Tibial artery (tissue), 4 donors: ENCODE results near the gene ZFAND3.

ENCODE experiments used
- DNase-seq, 2 donors: peaks; one replicate each; pipeline ENCODE4 v3.0.0-alpha.2; 2019
- H3K27ac ChIP-seq, 2 donors: fragments of 200-600 bp; sonication (generic) in 1 of 2; 1 replicate in 1 of 2; 2 replicates in 1 of 2; pipeline ENCODE4 v1.5.1; 2018 to 2019; ENCODE audit warnings: mild to moderate bottlenecking in 1 of 2
- H3K27me3 ChIP-seq, 2 donors: fragments of 200-600 bp; sonication (generic) in 1 of 2; one replicate each; pipeline versions ENCODE4 v1.5.1 to v1.6.0; 2016 to 2019
- H3K36me3 ChIP-seq, 3 donors: fragments of 200-600 bp; sonication (generic) in 2 of 3; one replicate each; pipeline ENCODE4 v1.5.1; 2016 to 2019; ENCODE audit warnings: mild to moderate bottlenecking in 2 of 3
- H3K4me1 ChIP-seq, 4 donors: fragments of 200-600 bp; sonication (generic) in 2 of 4; 1 replicate in 3 of 4; 2 replicates in 1 of 4; pipeline ENCODE4 v1.5.1; 2016 to 2019
- H3K4me3 ChIP-seq, 2 donors: fragments of 200-600 bp; sonication (generic) in 1 of 2; 1 replicate in 1 of 2; 2 replicates in 1 of 2; pipeline ENCODE4 v1.5.1; 2018 to 2019; ENCODE audit warnings: mild to moderate bottlenecking in 2 of 2
- H3K9me3 ChIP-seq, 3 donors: fragments of 200-600 bp; sonication (generic) in 1 of 3; one replicate each; pipeline ENCODE4 v1.5.1; 2016 to 2019
- intact Hi-C: fragments of 100-400 bp; cut with DNase I; formaldehyde crosslinking; loops from one replicate; pipeline ENCODE4 v1.15.0; 2023; ENCODE audit warnings: low total_unique reads
- TF ChIP-seq, protein P1 (sequence below), 2 experiments: fragments of 200-600 bp in 1 of 2; fragments of 450-650 bp in 1 of 2; IDR thresholded peaks; one replicate each; pipeline ENCODE4 v1.5.1; 2017 to 2019; ENCODE audit warnings: antibody characterized with exemption in 2 of 2, mild to moderate bottlenecking in 1 of 2, moderate library complexity in 1 of 2

The ZFAND3 gene

DNA sequence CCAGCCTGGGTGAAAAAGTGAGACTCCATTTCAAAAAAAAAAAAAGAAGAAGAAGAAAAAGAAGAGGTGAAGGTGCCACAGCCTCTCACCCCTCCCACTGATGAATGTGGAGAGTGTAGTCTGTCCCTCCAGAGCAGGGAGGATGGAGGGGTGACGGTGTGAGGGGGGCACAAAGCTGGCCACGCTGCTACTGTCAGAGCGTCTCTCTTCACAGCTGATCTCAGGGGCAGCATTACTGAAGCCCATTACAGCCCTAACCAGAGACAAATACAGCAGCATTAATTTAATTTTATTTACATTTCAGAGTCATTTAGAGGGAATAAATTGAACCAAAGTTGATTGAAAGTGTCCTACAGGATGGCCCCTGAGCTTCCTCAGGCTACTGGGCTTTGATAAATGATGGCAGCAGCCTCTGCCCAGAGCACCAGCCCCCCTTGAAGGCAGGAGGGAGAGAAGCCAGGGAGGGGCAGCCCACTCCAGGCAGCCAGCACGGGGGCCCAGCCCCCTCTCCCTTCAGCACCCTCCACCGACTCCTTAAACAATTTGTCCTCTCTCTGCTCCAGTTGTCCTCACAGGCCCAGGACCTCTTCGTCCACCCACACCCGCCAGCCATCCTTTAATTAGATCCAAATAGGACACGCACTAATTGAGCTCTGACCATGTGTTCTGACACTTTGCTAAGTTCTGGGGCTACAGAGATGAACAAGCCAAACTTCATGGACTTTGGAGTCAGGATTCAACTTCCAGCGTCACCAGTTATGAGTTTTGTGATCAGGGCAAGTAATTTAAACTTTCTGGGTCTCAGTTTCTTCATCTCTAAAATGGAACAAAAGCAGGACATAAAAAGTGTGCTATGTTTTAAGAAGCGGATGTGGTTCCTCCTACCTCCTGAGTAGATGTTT is 18.6 kb upstream of the ZFAND3 start:
- Histone ChIP-seq H3K36me3 (no peaks in the 10 kb centered on the region), H3K4me1 (no peaks in the 10 kb centered on the region), H3K4me3 (no peak overlapping the region), H3K9me3 (no peaks in the 10 kb centered on the region), H3K27ac (no peak overlapping the region), H3K27me3 (no peaks in the 10 kb centered on the region)
- TF ChIP-seq, protein P1, sequence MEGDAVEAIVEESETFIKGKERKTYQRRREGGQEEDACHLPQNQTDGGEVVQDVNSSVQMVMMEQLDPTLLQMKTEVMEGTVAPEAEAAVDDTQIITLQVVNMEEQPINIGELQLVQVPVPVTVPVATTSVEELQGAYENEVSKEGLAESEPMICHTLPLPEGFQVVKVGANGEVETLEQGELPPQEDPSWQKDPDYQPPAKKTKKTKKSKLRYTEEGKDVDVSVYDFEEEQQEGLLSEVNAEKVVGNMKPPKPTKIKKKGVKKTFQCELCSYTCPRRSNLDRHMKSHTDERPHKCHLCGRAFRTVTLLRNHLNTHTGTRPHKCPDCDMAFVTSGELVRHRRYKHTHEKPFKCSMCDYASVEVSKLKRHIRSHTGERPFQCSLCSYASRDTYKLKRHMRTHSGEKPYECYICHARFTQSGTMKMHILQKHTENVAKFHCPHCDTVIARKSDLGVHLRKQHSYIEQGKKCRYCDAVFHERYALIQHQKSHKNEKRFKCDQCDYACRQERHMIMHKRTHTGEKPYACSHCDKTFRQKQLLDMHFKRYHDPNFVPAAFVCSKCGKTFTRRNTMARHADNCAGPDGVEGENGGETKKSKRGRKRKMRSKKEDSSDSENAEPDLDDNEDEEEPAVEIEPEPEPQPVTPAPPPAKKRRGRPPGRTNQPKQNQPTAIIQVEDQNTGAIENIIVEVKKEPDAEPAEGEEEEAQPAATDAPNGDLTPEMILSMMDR (IDR thresholded peaks at IDR 0.05): no peak
- DNase-seq: no peak
- intact Hi-C loops: no loop called here

DNA sequence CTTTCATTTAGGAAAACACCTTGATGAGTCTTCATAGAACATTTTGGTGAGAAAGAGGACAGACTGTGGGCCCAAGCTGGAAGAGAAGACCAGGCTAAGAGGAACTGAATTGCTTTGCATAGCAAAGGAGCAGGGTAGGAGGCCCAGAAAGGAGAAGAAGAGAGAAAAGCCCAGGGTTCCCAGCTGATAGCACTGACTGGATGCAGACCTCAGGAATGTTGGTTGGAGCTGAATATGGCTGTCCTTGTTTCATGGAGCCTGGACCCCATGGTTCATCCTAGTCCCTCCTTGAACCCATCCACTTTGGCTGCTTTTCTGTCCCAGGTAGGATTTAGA is 18.0 kb upstream of the ZFAND3 start:
- H3K27me3 ChIP-seq: no peaks in the 10 kb centered on the region
- no peaks in the 10 kb centered on the region for H3K9me3 ChIP-seq
- TF ChIP-seq, protein P1 (IDR thresholded peaks at IDR 0.05): no peak
- no peak overlapping the region for H3K4me3 ChIP-seq
- no peaks in the 10 kb centered on the region for H3K36me3 ChIP-seq
- H3K4me1 ChIP-seq: no peaks in the 10 kb centered on the region
- no peak for DNase-seq
- no peak overlapping the region for H3K27ac ChIP-seq
- intact Hi-C loops: no loop called here

DNA sequence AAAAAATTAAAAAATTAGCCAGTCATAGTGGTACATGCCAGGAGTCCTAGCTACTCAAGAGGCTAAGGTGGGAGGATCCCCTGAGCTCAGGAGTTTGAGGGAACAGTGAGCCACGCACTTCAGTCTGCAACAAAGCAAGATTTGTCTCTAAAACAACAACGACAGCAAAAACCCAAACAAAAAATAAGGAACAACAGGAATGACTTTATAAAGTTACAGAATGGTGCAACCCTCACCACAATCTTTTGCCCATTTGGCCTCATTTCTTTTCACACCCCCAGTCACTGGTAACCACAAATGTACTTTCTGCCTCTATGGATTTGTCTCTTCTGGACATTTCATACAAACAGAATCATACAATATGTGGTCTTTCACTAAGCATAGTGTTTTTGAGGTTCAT is 16.7 kb upstream of the ZFAND3 start:
- Histone ChIP-seq H3K36me3 (no peaks in the 10 kb centered on the region), H3K27ac (no peak overlapping the region), H3K4me3 (no peak overlapping the region), H3K4me1 (no peaks in the 10 kb centered on the region), H3K9me3 (no peaks in the 10 kb centered on the region), H3K27me3 (no peaks in the 10 kb centered on the region)
- TF ChIP-seq, protein P1 (IDR thresholded peaks at IDR 0.05): no peak
- intact Hi-C loops: no loop called here
- DNase-seq: no peak

GRCh38 chr6:37804586-37804985 is 14.9 kb upstream of the ZFAND3 start:
- Histone ChIP-seq H3K27me3 (no peaks in the 10 kb centered on the region), H3K36me3 (no peaks in the 10 kb centered on the region), H3K4me1 (peaks cover 0 to 6% (median 2%) of the 10 kb centered on the region in 4 donors), H3K4me3 (no peak overlapping the region), H3K27ac (no peak overlapping the region), H3K9me3 (no peaks in the 10 kb centered on the region)
- TF ChIP-seq, protein P1 (IDR thresholded peaks at IDR 0.05): no peak
- intact Hi-C loops: no loop called here
- no peak for DNase-seq

DNA sequence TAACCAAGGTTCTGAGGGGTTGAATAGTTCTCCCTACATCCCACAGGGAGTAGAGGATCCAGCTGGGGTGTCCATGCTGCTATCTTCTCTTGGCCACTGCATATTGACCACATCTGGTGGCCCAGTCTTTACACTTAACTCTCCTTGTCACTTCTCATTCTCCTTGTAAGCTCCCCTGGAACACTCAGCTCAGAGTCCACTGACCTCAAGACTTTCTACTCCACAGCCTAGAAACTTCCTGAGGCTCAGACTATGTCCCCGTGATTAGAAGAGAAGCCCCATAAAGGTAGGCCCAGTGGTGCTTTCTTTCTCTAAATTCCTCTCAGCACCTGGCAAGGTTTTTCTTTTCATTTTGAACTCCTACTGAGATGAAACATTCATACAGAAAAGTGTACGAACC is 13.3 kb upstream of the ZFAND3 start:
- Histone ChIP-seq H3K27ac (no peak overlapping the region), H3K36me3 (no peaks in the 10 kb centered on the region), H3K4me3 (no peak overlapping the region), H3K4me1 (peaks cover 0 to 6% (median 2%) of the 10 kb centered on the region in 4 donors), H3K27me3 (no peaks in the 10 kb centered on the region), H3K9me3 (no peaks in the 10 kb centered on the region)
- DNase-seq: no peak
- intact Hi-C loops: no loop called here
- TF ChIP-seq, protein P1 (IDR thresholded peaks at IDR 0.05): no peak
